Fibroblast of skin of left quadriceps (primary cell): Measurements from ENCODE around the gene P4HA2.

Source experiments
- DNase-seq, 2 experiments: peaks; one replicate each; pipeline ENCODE4 v3.0.0-alpha.2; 2013; ENCODE audit warnings: low read depth in 2 of 2

The P4HA2 gene

DNA sequence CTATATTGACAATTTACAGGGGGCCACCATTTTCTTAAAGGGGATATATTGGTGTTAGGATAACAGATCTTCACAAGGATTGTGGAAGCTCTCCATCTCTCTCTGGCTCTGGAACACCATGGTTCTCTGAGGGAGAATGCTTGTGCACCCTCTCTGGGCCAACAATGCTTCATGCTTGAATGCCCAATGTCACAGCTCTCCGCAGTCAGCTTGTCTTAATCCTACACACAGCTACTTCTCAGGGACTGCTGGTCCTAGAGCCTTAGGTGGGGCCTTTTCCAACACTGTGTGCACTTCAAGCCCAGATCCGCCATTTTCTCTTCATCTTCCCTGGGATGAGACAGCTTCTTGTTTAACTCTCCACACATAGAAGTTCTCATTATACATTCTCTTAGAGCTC, 22.9 kb upstream of the P4HA2 start:
- DNase-seq = no peak

DNA sequence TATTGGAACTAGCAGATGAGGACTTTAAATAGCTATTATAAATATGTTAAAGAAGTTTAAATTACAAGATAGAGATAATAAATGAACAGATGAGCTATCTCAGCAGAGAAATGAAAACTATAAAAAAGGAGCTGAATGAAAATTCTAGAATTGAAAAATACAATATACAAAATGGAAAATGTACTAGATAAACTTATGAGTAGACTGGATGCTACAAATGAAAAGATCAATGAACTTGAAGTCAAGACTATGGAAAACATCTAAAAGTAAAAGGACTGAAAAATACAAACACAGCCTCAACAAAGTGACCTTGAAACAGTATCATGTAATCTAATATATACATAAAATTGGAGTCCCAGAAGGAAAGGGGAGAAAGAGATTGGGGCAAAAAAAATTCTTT, 19.2 kb upstream of the P4HA2 start:
- no peak for DNase-seq

DNA sequence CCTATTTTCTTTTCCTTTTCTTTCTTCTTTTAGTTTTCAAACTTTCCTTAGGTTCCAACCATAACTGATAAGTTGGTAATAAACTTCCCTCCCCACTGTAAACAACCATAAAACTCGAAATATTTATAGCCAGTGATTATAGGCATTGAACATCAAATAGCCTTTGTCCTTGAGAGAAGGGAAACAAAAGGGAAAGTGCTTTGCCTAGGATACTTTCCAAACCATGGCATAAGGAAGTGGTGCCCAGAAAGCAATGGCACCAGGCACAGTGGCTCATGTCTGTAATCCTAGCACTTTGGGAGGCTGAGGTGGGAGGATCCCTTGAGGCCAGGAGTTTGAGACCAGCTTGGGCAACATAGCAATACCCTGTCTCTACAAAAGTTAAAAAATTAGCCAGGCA, 17.9 kb upstream of the P4HA2 start:
- DNase-seq = no peak

DNA sequence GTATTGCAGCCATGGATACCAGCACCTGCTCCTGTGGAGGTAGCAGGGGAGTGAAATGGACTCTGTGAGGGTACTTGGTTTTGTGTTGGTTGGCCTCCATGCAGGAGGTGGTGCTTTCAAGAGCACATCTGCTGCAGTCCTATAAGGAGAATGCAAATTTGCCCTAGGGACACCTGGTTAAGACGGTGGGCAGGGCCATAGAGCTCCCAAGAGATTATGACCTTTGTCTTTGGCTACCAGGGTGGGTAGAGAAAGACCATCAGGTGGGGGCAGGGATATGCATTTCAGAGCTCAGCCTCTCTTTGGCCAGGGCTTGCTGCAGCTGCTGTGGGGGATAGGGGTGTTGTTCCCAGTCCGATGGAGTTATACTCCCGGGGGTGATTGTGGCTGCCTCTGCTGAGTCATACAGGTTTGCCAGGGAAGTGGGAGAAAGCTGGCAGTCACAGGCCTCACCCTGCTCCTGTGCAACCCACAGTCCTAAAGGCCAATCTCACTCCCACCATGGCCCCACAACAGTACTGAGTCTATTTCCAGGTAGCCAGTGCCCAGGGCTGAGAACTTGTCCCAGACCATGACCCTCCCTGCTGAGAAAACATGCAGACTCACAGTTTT, 15.8 kb upstream of the P4HA2 start:
- no peak for DNase-seq

DNA sequence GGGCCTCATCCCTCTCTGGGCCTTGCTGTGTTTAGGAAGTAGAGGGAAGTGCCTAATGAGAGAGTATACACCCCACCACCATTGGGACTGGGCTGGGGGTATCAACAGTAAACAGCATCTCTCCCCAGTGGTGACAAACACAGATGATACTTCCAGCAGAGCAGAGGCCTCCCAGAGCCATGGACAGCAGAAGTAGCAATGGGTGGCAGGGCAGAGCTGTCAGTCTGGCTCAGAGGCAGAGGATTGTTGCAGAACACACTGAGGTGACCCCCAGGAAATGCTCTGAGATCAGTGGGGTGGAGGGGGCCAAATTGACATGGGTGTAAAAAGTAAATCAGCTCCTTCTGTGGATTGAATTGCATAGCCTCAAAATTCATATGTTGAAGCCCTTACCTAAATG, 12.1 kb upstream of the P4HA2 start:
- DNase-seq = no peak

DNA sequence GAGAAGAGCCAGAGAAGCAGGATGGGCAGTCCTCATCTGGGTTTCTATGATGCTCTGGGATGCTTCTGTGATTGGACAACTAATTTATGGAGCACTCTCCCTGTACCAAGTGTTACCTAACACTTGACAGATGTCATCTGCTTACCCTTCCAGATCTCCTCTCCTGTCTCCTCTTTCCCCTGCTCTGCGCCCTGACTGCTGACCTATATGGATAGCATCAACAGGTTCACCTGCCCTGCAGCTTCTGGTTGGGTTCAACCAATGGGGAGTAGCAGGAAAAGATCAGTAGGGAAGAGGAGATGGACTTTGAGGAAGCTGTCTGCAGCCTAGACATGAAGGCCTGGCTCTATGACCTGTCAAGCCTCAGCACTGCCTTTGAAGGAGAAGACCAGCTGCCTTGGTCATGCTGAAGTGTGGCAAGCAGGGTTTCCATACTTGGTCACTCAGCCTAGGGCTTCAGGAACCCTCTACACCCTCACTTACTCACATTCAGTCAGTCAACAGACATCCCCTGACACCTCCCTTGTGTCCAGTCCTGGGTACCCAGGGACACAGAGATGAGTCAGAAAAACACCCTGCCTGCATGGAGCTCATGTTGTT, 11.3 kb upstream of the P4HA2 start:
- DNase-seq = no peak

DNA sequence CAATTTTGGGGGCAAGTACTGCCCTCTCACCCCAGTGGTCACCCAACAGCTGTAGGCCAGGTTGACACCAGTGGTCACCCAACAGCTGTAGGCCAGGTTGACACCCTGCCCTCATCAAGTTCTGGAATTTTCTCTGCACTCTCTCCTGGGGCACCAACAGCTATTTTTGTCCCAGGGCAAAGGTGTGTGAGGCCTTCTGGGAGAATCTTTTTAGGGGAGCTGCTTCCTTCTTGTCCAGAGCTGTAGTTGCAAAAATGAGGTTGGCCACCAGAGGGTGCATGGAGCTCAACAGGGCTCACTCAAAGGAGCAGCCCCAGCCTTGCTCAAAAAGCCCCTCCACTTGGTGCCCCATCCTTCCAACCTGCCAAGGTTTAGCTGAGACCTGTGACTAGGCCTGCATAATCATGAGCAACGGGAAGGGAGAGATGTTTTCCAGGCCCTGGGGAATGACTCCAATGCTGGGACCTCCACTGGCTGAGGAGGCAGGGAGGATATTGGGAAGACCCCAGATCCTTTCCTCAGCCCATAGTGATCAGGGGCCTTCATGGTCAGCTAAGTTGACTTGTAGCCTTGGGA, 10.6 kb upstream of the P4HA2 start:
- peak in 1 of 2 experiments; percentile 36 for DNase-seq

DNA sequence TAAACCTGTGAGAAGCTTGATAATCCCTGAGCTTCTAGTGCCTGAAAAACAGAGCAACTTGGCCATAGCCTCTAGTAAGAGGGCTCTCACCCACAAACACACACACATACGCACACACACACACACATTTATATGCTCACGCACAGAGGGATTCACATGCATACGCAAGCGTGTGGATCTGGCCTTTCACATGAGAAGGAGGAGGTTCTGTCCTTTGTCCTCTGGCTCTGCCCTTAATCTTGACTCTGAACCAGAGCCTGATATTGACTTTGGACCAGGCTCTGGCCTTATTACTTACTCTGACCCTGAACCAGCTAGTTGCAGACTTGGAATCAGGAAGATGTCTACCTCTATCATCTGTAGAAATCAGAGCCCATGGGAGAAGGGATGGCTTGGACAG, 10.0 kb upstream of the P4HA2 start:
- DNase-seq = no peak

DNA sequence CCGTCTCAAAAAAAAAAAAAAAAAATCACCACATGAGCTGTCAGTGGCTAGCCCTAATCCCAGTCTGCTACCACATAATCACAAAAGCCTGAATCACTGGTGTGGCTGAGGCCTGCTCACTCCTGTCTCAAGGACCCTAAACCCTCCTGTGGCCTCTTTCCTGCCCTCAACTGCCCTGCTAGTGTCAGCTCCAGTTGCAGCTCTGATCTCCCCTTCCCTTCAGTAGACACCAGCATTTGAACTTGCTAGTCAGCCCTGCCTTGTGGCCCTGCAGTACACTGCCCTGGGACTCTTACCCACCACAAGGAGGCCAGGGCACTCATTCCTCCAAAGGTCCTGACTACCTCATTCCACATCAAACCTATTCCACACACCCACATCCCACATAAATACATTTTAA, 9.5 kb upstream of the P4HA2 start:
- no peak for DNase-seq

DNA sequence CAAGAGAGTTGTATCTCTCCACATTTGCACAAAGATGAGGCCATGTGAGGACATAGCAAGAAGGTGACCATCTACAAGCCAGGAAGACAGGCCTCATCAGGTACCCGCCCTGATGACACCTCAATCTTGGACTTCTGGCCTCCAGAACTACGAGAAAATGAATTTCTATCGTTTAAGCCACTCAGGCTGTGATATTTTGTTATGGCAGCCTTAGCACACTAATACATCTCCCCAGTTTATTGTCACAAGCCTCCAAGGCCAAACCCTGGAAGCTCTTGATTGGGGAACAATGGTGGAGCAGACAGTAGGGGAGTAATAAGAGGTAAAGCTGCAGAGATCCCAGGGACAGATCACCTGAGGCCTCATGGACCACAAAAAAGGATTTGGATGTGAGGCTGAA, 7.7 kb upstream of the P4HA2 start:
- DNase-seq = no peak

DNA sequence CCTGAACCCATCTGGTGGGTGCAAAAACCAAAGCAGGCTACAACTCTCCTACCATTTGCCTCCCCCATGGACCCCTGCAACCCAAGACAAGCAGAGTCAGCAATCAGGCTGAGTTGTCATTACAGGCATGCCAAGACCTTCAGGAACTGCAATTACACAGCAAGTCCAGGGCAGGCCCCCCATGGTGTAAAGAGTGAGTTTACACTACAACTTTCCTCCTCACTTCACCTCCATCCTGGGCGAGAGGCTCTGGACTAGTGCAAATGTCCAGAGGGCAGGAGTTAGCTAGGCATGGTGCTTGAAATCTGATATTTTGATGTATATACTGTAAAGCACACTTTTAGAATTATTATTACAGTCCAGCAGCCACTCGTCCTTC, 7.0 kb upstream of the P4HA2 start:
- no peak for DNase-seq

DNA sequence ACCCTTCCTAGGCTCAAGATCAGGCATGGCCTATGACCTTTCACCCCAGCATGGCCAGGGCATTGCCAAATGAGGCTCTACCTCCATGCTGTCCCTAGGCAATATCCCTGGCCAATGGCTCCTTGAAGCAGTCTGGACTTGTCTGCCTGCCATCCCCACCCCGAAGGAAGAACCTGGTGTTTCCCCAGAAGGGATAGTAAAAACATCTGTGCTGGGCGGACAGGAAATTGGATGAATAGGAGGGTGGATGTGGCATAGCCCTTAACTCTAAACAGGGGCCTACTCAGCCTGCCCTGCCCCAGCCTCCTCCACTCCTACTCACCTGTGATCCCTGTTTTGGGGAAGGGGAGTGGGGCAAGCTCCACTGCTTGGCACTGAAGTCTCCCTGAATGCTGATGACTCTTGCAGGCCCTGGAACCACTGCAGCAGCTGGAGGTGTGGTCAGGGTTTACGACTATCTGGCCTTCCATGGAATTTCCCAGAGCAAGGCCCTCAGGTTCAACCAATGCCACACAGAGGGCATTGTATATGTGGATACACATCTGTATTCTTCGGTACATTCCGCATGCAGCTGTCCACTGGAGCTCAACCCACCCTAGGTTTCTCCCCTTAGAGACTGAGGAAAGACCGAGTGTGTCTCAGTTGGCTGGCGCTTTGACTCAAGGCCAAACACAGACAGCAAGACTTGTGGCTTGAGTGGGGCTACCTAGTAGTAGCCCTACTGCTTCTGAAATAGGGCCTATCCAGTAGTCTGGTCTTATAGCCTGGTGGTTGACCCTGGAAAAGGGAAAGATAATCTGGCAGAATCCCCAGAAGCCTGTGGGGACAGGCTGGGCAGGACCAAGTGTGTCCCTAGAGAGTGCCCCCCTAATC, 6.4 kb upstream of the P4HA2 start:
- no peak for DNase-seq

DNA sequence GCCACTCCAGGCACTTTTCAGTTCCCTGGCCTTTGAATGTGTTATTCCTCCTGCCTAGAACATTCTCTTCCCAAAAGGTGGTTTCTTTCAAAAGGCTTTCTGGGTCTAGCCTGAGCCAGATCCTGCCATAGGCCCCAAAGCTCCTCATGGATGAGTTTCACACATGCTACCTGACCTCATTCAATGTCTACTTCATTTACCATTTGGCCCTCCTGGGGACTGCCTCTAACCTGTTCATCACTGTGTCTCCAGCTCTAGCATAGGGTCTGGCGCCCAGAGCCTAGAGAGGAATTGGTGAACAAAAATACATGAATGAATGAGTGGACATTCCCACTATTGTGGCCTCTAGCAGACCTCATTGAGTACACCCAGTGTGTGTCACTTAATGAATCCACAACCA, 5.4 kb upstream of the P4HA2 start:
- DNase-seq = no peak

DNA sequence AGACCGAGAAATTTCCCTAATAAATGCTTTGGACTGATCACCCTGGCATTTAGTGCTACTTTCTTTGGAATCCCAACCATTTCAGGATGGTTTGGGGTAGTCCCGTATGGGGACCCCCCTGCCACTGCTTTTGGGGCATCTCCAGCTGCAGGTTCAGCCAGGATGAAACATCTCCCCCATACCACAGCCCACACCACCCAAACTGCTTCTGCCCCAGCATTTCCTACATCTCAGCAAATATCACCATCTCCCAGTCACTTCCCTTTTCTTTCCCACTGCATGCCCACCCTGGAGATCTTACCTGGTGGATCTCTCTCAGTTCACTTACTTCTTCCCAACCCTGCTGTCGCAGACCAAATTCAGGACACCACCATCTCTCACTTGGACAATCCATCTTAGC, 4.8 kb upstream of the P4HA2 start:
- DNase-seq = no peak

DNA sequence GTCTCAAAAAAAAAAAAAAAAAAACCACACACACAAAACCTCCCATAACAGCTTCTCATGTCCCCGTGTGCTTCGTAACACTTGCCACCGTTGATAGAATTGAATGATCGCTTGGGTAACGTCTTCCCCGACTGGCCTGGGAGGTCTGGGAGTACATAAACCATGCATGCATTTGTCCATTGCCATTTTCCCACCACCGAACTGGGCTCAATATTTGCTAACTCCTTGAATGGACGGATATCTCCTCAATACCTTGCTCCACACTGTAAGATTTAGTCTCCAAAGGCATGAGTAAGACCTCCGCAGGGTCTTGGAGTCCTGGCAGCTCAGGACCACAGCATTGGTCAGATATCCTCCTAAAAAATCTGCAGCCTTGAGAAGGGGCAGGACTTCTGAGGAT, 3.2 kb upstream of the P4HA2 start:
- DNase-seq = no peak

DNA sequence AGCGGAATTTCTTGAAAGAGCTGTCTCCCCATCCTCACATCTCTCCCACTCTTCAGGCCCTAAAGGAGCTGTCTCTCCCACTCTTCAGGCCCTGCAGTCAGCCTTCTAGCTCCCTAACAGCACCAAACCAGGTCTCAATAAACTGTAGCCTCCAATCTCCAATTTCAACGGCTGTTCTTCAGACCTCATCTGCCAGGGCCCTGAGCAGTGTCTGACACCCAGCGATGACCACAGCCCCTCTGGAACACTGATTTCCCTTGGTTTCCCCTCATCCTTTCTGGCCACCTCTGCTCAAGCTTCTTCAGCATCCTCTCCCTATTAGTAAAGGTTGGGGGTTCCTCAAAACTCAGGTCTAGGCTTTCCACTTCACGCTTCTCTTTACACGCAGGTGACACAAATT, 1.6 kb upstream of the P4HA2 start:
- no peak for DNase-seq

DNA sequence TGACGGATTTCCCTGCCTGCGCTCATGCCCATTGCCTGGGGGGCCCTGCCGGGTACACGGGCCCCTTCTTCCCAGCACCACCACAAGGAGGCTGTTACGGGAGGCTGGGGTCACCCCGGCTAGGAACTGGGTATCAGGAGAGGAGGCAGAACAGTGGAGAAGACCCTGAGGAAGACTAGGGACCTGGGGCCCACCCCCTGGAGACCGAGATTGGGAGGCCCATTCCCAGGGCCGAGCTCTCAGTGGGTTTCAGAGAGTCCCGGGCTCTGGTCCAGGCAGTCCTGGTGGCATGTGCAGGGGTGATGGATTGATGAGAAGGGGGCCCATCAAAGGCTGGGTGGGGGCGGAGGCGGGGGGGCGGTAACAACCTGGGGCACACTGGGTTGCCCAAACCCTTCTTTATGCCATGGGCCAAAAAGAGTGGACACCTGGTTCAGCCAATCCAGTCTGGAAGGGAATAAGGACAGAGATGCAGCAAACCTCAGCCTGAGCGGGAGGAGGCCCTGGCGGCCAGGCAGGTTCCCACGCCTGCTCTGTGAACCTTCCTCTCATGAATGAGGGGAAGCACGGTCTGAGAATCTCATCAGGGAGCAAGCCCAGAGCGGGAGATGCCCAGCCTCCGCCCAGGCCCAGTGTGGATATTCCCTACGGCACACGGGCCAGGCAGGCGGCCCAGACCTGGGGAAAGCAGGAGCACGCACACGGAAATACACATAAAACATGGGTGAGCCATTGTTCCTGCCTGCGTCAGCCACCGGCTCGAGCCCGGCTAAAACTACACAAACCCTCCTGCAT, 785 bp upstream of the P4HA2 start:
- DNase-seq = no peak

DNA sequence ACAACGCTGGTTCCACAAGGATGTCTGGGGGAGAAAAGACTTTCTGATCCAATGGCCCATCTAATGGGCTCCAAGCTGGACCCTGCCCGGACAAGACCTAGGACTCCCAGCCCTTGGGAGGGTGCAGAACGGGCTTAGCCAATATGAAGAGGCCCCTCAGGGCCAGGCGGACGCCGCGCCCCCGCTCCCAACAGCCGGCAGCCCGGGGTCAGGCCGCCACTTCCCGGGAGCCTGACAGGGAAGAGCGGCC, 493 bp downstream of the P4HA2 start:
- DNase-seq = no peak

DNA sequence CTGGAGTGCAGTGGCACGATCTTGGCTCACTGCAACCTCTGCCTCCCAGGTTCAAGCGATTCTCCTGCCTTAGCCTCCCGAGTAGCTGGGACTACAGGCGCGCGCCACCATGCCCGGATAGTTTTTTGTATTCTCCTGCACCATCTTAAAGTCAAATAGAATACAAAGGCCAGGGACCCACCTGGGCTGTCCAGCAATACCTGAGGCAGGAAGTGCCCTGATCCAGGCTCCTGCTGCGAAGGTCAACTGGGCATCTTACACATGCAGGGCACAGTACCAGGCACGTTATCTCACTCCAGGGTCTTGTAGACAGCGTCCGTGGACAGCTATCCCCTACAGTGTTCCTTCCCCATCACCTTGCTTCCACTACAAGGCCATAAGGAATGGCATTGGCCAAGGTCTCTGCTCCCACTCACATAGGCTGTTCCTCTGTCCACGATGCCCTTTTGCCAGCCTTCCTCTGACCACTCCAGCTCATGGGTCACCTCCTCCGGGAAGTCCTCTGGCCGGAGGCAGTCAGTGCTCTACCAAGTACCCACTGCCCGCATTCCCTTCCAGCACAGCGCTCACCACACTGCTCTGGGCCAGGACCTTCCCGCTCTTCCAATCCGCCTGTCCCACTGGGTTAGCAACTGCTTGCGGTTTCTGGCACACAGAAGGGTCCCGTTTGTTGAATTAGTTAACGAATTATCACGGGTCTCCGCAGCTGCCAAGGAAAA, 978 bp downstream of the P4HA2 start:
- DNase-seq = no peak

DNA sequence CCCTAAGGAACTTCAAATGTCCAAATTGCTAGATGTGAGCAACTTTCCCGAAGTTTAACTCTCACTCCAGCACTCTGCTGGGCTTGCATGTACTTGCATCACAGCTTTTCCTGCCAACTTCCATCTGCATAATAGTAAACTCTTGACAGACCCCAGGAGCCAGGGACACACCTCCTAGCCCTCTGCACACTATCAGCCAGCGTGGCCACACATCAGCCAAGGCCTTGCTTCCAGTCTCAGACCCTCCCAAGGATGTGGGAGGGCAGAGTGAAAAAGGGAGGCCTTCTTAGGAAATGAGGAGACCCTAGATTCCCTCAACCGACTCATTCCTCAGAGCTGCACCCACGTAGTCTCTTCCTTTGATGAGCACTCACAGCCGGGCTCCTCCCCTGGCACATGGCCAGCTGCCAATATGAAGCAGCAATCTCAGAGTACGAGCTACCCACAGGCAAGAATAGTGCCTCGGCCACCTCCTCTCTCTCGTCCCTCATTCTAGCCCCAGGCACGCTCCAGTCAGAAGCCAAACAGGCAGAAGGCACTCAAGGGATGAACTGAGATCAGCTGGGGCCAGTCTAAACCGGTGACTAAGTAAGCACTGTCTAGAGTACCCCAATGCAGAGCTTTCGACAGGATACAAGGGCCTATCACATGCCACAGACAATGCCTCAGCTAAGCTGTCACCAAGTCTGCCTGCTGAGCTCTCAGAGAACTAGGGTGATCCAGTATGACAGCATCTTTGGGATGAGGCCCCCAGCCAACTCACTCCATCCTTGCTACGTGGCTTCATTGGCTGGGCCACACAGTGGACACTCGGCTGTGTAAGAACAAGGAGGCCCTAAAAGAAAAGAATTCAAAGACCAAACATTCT, 2.3 kb downstream of the P4HA2 start:
- peak; percentile 65 to 74 for DNase-seq

DNA sequence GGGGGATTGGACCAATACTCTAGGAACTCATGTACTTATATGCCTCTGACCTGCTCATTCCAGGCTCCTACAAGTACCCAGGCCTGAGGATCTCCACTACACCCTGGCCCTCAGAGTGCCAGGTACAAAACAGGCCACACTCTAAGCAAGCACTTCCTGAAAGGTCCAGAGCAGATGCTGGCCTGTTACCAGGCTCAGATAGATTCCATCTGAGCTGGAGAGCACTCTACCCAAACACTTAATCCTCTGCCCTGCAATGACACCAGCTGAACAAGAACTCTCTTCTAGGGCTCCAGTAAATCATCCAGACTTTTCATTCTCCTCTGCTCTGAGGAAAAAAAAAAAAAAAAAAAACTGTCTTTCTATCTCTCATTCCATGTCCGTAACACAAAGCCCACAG, 2.9 kb downstream of the P4HA2 start:
- DNase-seq = peak in 1 of 2 experiments; percentile 16
